HG02642 (cell line): Measurements from ENCODE around the gene TTC13.
"Not testable (repeated sequence)": the region's sequence is repeated elsewhere in the genome, so short reads cannot be mapped to it uniquely, and the experiment has no call there.

Source experiments
- ATAC-seq: cut with Tn5 transposase; IDR thresholded peaks from one replicate; pipeline ENCODE4 v1.9.1; 2021; ENCODE audit warnings: mild to moderate bottlenecking; ENCODE audit not compliant: unreplicated experiment, poor library complexity

The TTC13 gene

DNA sequence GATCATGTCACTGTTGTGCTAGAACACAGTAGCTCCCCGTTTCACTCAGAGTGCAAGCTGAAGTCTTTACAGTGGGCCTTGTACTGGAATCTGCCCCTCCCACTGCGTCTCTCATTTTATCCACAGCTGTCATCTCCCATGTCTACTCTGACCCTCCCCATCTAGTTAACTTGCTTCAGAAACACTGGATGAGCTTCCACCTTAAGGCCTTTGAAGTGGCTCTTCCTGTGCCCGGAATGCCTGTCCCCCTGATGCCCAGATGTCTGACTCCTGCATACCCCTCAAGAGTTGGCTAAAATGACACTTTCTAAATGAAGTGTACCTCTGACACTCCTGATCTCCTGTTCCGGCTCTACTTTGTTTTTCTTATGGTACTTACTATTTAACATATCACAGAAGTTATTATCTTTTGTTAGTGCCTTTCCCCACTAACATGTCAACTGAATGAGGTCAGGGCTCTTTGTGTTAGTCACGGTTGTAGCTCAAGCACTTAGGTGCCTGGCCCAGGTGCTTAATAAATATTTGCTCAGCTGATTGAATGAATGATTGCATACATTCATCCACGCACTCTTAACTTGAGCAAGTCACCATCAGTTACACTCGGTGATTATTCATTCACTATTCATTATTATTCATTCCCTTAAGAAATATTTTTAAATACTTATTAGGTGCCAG is 13.6 kb upstream of the TTC13 start:
- no peak for ATAC-seq

DNA sequence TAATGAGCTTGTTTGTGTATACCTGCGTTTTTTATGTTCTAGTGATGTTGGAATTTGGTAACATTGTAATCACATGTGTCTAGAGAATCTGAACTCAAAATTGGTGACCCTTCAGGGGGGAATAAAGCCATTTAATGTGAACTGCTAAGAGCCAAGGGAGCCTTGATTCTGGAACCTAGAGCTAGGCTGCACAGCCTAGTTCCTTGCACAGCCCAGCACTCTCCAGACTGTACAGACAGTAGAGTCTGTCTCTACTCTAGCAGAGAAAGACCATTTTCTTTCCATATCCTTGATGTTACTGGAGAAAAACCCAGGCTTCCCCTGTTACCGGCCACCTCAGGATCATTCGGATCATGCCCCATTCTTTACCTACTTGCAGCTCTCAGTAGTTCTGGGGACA is 8.8 kb upstream of the TTC13 start:
- no peak for ATAC-seq

DNA sequence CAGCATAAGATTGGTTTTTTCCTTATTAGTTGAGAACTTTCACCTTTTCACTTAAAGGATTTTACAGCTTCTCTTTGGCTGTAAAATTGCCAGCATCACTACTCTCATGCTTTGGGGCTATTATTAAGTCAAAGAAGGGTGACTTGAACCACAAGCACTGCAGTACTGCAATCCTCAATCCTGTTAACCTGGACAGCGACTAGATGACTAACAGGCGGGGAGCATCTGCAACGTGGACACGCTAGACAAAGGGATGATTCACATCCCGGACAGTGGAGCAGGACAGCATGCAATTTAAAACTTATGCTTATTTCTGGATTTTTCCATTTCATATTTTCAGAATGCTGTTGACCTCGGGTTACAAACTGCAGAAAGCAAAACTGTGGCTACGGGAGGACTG is 8.3 kb upstream of the TTC13 start:
- ATAC-seq, result no peak

DNA sequence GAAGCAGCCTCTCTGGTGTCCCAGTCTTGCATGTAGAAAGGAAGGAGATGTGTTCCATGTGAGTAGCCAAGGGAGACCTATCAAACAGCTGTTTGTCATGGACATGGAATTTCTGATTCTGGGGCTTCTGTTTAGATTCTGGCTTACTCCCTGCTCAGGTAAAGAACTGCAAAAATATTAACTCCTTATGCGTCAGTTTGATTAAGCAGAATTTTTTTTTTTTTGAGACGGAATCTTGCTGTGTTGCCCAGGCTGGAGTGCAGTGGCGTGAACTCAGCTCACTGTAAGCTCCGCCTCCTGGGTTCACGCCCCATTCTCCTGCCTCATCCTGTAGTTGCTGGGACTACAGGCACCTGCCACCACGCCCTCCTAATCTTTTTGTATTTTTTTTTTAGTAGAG is 7.0 kb upstream of the TTC13 start:
- no peak for ATAC-seq

DNA sequence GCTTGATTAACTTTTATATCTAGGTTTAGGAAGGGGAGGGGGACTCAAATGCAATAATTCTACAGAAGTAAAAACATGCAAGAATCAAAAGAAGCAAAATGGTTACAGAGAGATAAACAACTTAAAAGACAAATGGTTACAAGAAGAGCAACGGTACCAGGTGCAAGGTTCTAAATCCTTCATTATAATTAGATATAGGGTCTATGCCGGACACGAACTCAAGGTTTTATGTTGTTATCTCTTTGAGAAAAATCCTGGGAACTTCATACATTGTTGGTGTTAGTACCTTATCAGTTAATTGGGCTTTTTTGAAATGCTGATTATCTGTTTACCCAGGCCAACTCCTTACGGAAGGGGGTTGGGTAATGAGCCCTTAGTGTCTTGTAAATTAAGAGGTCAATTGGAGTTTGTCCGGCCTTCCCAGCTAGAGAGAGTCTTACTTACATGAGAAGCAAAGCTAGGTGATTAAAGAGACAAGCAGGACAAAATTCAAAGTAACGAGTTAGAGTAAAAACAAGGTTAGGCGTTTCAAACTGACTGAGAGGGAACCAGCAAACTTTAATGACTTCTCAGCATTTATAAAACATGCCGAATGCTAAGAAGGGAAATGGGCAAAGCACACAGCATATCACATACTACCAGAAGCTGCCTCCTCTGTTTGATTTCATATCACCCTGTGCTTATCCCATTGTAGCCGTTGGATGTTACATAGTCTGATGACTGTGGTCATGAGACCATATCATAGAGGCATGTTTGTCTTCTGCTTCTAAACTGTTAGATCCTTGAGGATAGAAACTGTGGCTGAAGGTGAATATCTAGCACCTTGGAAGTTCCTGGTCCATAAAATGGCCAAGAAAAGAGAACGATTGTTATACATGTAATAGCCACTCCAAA is 6.2 kb upstream of the TTC13 start:
- ATAC-seq, result not testable (repeated sequence)

DNA sequence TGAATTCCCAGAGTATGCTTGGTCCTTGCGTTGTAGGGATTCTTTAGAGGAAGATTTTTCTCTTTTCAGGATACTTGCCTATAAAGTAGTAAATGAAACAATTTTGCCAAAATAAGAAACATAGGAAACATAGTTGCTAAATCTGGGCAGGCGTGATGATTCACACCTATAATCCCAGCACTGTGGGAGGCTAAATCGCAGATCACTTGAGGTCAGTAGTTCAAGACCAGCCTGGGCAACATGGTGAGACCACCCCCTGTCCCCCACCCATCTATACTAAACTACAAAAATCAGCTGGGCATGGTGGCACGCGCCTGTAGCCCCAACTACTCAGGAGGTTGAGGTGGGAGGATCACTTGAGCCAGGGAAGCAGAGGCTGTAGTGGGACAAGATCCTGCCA is 5.2 kb upstream of the TTC13 start:
- no peak for ATAC-seq

DNA sequence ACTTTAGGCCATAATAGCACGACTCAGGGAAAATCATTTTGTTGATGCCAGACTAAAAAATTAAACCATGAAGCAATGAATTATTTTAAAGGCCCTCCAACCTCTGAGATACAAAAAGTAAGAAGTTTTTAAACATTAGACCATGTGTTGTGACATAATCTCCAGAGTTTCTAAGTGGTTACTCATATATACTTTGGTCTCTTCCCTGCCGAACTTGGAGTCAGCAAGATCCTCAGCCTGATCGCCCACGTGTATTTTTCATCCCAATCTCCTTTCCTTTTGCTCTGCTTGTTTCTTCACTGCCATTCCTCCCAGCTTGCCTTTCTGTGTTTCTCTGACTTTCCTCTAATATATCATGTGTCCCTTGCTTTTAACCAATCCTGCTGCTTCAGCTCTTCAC is 4.0 kb upstream of the TTC13 start:
- no peak for ATAC-seq

DNA sequence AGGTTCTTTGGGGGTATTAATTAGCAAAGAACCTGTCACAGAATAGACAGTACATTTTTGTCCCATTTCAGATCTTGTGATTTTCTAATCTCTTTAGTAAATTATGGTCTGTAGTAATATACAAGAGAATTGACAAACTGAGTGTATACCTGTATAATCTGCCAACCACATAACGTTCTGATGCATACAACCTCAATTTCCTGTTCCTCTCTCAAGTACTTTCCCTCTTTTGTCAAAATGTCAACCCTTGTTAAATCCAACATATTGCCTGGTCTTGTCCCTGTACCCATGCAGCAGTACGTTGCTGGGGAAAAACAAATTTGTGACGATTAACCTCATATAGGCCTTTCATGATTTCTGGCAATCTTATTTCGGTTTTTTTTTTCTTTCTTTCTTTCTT is 1.3 kb upstream of the TTC13 start:
- ATAC-seq, result no peak

DNA sequence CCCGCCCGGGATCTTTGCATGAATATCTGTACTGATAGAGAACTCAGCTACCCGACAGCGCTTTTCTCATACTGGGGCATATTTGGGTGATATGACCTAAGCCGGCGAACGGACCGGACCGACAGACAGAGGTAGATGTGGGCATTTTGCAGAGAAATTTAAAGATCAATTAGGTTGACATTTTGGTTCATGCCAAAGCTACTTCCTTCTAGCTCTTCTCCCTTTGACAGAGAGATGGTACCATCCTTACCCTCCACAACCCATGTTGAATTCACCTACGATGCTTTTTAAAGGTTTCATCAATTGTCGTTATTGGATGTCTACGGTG is 692 bp upstream of the TTC13 start:
- no peak for ATAC-seq

DNA sequence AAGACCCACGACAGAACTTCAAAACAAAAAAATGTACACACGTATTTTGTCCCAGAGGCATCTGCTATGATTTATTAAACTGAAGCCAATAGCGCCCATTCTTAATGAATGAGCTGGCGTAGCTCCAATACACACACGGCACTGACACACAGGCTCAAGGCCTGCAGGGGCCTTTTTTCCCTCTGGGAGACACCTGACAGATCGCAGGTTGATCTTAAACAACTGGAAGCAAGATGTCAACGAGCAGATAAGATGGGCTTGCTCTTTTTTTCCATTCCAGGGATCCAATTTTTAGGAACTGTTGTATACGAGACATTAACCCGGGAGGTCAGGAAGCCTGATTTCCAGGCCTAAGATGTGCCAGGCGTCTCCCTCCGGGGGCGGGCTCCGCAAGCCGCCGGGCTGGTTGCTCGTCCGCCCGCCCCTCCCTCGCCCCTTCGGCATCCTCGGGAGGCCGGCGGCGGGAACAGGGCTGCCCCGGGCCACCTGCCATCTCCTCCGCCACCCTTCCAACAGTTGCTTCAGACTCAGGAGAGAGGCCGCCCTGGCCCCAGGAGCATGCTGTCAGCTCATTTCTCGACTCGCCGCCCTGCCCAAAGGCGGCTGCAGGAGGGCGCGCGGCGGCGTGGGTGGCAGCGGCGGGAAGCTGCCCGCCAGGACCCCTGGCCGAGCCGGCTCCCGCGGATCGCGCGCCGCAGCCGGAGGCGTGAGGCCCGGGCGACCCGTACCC is 735 bp downstream of the TTC13 start:
- peak; percentile 15 for ATAC-seq

DNA sequence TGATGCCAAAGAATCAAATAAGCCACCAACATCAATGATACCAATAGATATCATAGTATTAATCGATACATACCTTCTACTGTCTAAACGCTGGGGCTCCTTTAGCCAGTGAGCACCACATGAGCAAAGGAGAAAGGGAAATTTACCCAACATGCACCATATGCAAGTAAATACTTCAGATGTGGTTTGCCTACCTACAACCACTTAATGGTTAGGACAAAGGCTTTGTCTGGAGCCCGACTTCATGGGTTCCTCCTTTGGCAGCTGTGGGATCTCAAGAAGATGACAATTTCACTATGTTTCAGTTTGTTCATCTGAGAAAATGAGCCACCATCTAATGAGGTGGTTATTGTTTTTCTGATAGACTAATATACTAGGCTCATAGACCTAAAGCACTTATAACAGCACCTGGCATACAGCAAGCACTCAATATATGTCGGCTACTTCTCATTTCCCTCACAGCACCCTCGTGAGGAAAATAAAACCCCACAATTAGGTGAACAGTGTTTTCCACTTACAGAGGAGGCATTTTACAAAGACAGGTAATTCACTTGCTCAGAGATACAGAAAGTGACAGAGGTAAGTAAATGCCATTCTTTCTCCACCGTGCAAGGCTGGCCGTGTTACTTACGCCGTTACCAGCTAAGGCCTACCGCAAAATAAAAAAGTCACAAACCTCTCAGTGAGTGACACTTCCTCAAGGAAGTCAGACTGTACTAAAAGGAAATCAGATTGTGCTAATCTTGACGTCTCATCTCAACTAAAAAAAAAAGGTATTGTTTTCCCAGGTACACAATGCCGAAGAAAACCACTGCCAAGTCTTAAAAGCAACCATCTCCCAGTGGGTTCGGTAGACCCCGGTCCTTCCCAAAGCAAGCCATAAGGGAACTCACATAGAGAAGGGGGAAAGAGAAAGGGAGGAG is 1.6 kb downstream of the TTC13 start:
- ATAC-seq, result no peak

DNA sequence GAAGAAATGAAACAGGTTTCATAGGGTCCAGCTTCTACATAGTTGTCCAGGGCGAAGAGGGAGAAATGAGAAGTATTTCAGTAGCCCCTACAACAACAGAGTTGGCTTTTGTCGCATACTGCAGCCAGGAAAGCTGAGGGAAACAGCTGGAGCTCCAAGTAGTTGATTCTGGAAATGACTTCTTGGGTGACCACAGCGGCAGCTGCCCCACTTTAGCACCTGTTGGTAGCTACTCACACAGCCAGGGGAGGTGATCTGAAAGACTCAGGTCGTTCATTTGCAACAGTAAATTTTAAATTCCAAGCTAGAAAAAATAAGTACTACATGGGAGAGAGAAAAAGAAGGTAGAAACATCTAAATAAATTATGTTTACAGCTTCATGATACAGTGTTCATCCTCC is 2.3 kb downstream of the TTC13 start:
- ATAC-seq, result no peak

DNA sequence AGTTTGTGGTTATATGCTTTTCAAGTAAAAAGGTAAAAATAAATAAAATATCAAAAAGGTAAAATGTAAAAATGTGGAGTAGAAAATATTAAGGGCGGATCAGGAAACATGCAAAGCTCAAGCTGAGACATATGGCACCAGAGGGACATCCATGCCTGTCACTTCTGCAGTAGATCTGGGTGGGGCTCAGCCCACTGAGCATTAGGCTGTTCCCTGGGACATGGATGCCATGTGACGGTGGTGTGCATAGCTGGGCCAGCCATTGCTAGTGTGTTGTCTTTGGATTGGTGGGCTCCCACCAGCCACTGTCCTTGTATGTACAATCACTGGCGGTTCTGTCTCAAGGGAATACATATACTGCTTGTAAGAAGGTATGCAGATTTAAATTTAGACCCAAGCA is 3.0 kb downstream of the TTC13 start:
- ATAC-seq, result no peak

DNA sequence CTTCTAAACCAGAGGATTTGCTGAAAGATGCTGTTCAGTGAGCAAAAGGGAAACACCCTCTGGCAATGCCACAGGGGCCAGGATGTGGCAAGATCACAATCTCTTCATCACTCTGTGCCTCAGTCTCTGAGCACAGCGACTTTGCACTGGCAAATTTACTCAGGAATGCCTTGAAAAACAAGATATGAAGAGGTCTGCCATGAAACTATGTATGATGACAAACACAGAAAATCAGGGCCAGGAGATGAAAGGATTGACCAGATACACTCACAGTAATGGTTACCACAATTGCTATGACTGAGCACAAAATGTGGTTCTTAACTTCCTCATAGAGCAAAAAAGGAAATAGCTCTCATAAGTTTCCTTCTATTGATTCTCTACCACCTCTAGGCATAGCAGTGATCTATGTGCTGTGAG is 5.8 kb downstream of the TTC13 start:
- peak; percentile 74 for ATAC-seq

DNA sequence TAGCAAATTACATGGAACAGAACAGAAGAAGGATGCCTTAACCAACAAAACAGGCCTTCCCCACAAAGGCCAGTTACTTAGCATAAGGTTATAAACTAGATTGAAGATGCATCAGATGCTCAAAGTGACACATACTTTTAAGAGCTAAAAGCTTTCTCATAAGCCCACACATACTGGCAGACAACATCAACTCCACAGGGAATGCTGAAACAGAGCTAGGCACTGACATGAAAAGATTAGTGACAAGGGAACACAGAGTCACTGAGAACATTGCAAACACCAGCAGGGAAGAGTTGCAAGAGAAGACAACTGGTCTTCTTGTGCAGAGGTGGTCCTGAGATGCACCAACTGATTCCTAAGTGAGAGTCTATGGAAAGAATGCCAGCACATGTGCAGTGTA is 6.9 kb downstream of the TTC13 start:
- no peak for ATAC-seq

DNA sequence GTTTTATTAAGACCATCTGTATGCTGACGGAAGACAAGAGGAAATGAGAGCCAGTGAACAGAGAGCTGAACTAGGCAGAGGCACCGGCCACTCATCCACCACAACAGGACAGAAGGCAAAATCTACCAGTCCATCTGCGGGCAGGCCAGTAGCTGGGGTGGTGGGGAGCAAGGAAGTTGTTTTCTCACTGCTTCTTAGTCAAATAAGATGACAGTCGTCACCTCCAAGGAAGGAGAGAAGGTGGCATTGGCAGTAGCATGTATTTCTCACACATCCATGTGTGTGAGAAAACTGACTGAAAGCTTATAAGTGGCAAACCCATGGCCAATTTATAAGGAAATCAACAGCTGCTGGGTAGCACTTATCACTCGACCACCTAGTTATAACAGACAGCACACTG is 8.2 kb downstream of the TTC13 start:
- ATAC-seq, result no peak

DNA sequence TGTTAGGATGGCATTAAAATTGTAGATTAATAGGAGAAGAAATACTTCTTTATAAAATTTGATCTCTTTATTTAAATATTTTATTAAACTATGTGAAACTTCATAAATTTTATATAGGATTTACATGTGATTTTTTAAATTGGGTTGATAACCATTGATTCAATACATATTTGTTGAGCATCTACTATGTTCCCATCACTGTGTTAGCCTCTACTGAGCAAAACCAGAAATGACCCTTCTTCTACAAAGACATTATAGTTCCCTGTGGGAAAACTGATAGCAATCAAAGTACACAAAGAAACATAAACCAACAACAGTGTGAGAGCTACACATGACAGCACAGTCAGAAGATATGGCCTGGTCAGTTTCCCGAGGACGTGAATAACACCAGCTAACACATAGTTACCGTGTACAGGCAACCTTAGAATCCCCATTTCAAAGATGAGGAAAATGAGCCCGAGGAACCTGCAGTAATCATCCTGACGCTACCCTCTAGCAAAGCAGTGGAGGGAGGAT is 12.2 kb downstream of the TTC13 start:
- no peak for ATAC-seq

DNA sequence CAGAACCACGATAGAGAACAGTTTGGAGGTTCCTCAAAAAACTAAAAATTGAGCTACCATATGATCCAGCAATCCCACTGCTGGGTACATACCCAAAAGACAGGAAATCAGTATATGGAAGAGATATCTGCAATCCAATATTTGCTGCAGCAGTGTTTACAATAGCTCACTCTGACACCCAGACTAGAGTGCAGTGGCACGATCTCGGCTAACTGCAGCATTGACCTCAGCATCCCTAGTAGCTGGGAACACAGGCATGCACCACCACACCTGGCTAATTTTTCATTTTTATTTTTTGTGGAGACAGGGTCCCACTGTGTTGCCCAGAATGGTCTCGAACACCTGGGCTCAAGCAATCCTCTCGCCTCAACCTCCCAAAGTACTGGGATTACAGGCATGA is 13.1 kb downstream of the TTC13 start:
- ATAC-seq, result no peak

DNA sequence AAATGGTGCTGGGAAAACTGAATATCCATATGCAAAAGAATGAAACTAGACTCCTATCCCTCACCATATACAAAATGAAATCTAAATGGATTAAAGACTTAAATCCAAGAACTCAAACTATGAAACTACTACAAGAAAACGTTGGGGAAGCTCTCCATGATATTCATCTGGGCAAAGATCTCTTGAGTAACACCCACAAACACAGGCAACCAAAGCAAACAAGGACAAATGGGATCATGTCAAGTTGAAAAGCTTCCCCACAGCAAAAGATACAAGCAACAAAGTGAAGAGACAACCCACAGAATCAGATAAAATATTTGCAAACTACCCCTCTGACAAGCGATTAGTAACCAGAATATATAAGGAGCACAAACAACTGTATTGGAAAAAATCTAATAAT is 13.8 kb downstream of the TTC13 start:
- no peak for ATAC-seq

DNA sequence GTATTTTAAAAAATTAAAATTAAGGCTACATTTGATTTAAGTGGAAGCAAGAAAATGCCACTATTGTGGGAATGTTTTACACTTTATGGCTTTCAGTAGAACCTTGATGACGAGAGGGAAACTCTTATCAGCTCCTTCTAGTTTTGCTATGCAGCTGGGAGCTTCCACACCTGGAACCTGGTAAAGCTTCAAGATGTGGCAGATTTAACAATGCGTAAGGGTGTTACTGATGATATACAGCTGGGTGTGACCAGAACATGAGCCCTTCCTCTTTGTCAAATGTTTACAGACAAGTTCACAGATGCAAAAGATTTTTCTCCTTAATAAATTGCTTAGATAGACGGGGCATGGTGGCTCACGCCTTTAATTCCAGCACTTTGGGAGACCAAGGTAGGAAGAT is 20.3 kb downstream of the TTC13 start:
- no peak for ATAC-seq
